HG03175 (cell line): Measurements from ENCODE around the gene SEMA3G.

Experiments used
- ATAC-seq: cut with Tn5 transposase; IDR thresholded peaks from one replicate; pipeline ENCODE4 v1.9.1; 2021; ENCODE audit warnings: mild to moderate bottlenecking, moderate library complexity; ENCODE audit not compliant: unreplicated experiment

Gene SEMA3G

DNA sequence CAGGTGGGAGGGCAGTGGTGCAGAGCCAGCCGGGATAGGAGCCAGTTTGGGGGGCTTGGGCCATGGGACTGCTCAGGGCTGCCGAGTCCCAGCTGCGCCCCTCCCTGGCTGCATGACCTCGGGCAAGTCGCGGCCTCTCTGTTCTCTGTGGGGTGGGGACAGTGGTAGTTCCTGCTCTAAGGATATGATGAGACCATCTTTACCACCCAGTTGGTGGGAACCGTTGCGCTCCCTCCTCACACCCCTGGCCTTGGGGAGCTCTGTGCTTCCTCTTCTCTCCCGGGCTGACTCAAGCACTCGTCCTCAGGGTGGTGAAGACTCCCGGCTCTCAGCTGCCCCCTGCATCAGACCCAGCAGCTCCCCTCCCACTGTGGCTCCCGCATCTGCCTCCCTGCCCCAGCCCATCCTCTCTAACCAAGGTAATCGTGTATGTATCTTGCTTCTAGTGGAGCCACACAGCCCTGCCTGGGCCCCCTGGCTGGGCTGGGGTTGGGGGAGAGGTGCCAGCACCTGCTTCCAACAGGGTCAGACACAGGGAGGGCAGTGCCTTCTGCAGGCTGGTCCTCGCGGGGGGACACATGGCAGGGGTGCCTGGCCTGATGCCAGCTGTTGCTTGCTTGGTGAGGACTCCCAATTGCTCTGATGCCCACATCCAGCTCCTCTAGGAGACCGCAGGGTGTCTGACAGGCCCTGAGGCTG, 35.1 kb upstream of the SEMA3G start:
- ATAC-seq: no peak

DNA sequence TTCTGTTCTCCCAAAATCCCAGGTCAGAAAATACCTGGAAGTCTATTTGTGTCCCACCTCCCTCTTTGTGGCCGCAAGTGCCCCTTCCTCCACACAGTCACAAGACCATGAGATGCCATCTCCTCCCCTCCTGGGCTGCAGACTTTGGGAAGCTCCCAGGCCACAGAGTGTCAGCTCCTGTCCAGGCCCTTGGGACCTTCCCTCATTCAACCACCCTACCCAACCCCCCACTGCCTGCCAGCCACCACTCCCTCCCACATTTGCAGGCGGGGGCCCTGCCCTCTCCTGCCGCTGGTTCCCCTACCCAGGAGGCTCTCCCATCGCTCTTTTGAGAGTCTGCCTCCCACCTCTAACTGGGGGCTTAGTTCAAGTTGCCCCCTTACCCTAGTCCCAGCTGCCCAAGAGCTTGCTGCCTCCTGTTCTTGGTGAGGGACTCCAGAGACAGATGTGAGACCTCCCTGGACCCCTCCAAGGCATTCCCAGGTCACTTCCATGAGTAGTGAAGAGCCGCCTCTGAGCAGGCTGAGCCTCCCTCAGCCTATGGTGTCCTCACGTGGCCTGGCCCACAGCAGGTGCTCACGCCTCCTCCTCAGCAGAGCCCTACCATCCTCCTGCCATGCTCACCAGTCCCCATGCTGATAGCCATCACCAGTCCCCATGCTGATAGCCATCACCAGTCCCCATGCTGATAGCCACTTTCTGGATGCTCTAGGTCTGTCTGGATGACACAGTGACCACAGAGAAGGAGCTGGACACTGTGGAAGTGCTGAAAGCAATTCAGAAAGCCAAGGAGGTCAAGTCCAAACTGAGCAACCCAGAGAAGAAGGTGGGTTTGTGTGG, 34.4 kb upstream of the SEMA3G start:
- no peak for ATAC-seq

- ATAC-seq: no peak
These were observed 32.8 kb upstream of the SEMA3G start for GRCh38 chr3:52477796-52478095.

DNA sequence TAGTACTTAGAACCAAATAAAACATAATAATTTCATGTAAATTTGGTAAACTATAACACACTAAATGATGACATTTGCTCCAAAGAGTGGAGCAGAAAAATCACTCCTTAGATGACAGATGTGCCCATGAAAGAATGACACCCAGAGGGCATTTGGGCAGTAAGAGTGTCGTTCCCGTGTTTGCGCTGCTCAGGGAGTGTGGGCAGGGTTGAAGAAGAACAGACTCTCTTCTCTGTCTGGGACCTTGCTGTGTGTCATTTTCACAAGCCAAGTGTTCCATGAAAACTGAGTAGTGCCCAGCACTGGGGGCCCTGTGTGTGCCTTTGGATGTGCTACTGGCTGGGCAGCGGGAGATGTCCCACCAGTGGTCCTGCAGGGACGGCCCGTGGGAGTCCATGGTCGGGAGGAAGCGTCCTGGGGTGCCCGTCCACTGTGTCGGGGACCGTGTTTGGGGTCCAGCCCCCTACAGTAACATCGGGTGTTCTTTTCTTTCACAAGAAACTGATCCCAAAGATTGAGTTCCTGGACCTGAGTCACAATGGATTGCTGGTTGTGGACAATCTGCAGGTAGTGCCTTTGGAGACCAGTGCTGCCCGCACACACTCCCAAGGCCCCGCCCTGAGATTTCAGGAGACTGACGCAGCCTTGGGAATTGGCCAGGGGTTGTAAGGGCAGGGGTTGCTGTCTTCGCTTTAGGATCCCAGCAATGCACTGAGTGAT, 32.3 kb upstream of the SEMA3G start:
- no peak for ATAC-seq

DNA sequence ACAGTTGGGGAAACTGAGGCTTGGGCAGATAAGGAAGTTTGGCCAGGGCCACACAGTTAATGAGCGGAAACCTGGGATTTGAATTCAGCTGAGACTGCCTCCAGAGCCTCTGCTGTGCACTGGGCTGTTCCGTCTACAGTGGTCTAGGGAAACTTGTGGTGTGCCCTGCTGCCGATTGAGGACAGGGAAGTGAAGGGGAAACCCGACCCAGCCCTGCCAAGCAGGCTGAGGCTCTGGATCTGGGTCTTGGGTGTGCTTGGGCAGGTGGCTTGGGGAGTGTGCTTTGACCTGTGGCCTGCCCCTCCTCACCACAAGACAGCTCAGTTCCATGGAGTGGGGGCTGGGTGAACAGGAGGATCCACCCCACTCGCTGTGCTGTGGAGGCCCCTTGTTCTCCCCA, 28.1 kb upstream of the SEMA3G start:
- ATAC-seq: no peak

DNA sequence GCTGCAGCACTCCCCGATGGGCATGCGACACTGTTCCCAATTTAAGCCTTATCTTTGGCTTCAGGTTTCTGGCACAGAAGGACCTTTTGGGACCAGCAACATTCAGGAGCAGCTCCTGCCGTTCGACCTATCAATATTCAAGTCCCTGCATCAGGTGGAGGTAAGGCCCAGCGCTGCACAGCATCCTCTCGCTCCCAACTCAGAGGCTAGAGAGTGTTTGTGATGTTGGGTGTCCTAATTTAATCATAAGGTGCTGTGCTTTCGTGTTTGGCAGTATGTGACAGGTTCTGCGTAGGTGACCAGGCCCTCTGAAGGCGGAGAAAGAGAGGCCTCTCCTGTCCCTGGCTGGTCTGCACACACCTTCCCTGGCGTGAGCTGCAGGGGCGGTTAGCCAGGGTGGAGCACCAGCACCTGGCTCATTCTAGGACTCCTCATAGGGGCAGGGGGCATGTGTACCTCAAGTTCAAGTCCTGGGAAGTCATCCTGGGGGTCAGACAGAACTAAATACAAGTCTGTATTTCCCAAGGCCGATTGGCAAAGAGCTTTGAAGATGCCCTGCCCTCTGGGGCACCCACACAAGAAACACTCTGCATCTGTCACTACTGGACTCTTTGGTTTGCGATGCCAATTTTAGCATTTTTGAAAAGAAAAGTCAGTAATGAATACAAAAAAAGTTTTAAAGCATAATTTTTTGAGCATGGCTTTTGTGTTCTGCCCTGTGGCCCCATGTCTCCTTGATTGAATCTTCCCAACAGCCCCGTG, 27.5 kb upstream of the SEMA3G start:
- no peak for ATAC-seq

DNA sequence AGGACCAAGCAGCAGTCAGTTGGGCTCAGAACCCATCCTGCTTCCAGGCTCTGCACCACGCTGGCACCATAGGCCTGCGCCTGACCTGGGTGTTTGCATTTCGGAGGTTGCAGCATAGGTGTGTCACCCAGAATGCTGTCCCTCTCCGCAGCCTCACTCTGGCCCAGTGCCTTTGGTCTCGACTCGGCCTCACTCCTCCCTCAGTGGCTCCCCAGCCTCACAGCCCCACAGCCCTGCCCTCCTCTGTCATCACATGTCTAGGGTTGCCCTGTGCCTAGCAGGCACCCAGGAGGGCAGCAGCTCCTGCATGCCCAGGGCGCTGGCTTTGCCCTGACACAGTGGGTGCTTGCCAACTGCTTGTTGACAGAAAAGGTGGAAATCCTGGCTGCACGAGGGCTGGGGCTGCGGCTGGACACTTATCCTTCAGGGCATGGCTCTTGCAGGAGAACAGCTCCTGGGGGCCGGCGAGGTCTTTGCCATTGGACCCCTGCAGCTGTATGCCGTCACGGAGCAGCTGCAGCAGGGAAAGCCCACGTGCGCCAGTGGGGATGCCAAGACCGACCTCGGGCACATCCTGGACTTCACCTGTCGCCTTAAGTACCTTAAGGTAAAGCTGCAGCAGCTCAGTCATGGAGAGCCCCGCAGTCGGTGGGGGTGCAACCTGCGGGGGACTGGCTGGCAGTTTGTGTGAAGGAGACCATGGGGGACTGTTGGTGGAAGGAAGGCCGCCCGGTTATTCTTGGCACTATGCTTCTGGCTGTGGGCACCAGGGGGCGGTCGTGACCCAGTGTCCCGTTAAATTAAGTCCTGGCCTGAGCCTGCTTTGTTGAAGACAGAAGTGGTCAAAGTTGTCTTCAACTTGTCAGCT, 26.7 kb upstream of the SEMA3G start:
- no peak for ATAC-seq

GRCh38 chr3:52470920-52471319, 26.0 kb upstream of the SEMA3G start:
- no peak for ATAC-seq

DNA sequence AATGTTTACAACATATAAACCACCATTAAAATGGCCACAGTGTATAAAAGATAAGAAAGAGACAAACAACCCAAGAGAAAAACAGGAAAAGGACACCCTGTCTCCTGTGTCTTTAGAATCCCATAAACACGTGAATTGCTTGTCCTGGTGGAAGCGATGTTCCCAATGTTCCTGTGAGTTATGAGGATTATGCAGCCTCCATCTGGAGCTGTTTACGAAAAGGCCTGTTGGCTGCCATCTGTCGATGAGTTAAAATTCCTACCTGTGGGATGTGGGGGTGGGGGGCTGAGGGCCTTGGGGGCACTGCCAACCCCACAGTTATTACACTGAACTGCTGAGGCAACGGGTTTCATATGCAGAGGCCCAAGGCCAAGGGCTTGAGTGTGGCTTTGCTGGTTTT, 24.1 kb upstream of the SEMA3G start:
- no peak for ATAC-seq

- no peak for ATAC-seq
These were observed 23.4 kb upstream of the SEMA3G start for GRCh38 chr3:52468336-52468735.

GRCh38 chr3:52463416-52463815, 18.5 kb upstream of the SEMA3G start:
- ATAC-seq: no peak

DNA sequence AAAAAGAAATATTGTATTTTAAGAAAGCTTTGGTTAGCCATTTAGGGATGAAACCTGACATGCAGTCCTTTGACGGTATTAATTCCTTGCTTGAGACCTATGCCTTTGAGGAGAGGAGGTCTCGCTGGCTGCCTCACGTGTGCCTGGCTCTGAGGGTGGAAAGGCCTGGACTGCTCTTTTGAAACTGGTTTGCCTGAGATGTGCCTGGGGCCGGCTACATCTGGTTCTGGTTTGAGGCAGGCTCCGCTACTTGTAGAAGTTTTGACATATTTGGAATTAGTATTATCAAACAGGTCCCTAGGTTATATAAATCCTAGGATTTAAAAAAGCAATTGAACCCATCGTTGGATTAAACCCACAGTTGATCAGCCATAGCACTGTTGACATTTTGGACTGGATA, 17.0 kb upstream of the SEMA3G start:
- no peak for ATAC-seq

GRCh38 chr3:52458770-52459545, 14.1 kb upstream of the SEMA3G start:
- no peak for ATAC-seq

GRCh38 chr3:52458031-52458760, 13.3 kb upstream of the SEMA3G start:
- no peak for ATAC-seq

- ATAC-seq: no peak
These were observed 11.9 kb upstream of the SEMA3G start for GRCh38 chr3:52456800-52457183.

- ATAC-seq: no peak
These were observed 11.4 kb upstream of the SEMA3G start for GRCh38 chr3:52456169-52456799.

GRCh38 chr3:52455283-52456168, 10.6 kb upstream of the SEMA3G start, which contains the start of gene NISCH:
Gene NISCH (plus strand): TSS chr3:52455604. CDS start chr3:52455642, 38 bp downstream.
- peak; percentile 78 for ATAC-seq
